Stimulated activated CD4-positive, alpha-beta T cell treated with anti-CD3 and anti-CD28 coated beads, Interleukin-1b, Interleukin-23, amount 100 ng/mL, for 1 hour (primary cell): ENCODE data around the gene METAP1D.
"Not testable (repeated sequence)": the region's sequence is repeated elsewhere in the genome, so short reads cannot be mapped to it uniquely, and the experiment has no call there.

Experiments
- DNase-seq, 2 donors: peaks; one replicate each; pipeline ENCODE4 v3.0.0-alpha.2; 2020; ENCODE audit warnings: low read depth in 2 of 2

METAP1D gene

GRCh38 chr2:172102391-172103359 is 102.9 kb downstream of the METAP1D start, which contains the start of gene DLX2:
Gene DLX2, minus strand, starts transcription at chr2:172102900. Its CDS starts 362 bp downstream, at chr2:172102538.
- no peak for DNase-seq

- DNase-seq, result peak in 1 of 2 donors; percentile 52
Measured at GRCh38 chr2:172103471-172104272, 103.9 kb downstream of the METAP1D start.

- no peak for DNase-seq
Measured at GRCh38 chr2:172105471-172106107, 105.8 kb downstream of the METAP1D start.

GRCh38 chr2:172106108-172106961 is 106.6 kb downstream of the METAP1D start:
- DNase-seq, result no peak

- DNase-seq, result no peak
Measured at GRCh38 chr2:172107690-172108586, 108.2 kb downstream of the METAP1D start.

DNA sequence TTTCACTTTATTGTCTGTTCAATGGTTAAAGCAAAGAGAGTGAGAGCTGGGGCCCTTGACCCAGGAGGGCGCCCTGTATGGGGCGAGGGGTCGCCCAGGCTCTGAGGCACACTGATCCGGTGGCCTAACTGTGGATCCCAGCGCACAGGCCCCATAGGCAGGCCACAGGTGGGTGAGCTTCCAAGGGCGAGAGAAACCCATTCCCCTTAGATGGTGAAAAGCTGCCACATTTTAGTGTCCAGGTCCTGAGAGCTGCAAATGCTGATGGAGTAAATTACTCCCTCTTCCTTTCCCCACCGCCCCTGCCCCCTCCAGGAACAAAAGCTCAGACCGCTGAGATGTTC is 108.8 kb downstream of the METAP1D start:
- no peak for DNase-seq

- DNase-seq, result no peak
Measured at GRCh38 chr2:172109256-172109987, 109.7 kb downstream of the METAP1D start.

GRCh38 chr2:172109988-172110811 is 110.4 kb downstream of the METAP1D start:
- no peak for DNase-seq

- DNase-seq, result no peak
Measured at GRCh38 chr2:172113617-172114016, 113.9 kb downstream of the METAP1D start.

- not testable (repeated sequence) for DNase-seq
Measured at GRCh38 chr2:172114176-172114575, 114.4 kb downstream of the METAP1D start.

DNA sequence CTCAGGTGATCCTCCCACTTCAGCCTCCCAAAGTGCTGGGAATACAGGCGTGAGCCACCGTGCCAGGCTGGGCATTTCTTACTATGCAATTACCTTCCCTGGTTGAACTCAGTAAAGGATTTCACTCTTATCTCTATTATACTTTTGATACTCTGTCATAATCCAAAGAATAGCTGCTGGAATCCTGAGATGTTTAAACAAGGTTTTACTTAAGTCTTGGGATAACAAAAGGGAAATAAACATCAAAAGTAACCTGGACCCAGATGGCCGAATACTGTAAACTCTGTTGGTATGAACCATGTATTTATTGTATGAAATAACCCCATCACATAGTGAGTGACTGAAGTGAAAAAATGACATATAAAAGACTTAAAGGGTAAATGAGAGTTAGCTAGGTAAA is 114.8 kb downstream of the METAP1D start:
- DNase-seq, result no peak

- DNase-seq, result no peak
Measured at GRCh38 chr2:172116107-172116506, 116.4 kb downstream of the METAP1D start.

GRCh38 chr2:172119089-172119488 is 119.3 kb downstream of the METAP1D start:
- no peak for DNase-seq

GRCh38 chr2:172120118-172120517 is 120.4 kb downstream of the METAP1D start:
- no peak for DNase-seq

DNA sequence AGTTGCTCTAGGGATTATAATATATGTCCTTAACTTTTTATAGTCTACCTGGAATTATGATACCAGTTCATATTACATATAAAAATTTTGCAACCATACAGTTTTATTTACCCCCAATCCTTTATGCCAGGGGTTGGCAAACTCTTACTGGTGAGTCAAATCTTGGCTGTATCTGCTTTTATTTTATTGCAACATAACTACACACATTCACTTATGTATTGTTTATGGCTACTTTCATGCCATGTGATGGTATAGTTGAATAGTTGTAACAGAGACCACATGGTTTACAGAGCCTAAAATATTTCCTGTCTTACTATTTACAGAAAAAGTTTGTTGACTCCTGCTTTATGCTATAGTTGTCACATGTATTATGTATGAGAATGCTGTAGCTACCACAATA is 128.7 kb downstream of the METAP1D start:
- DNase-seq, result no peak

- DNase-seq, result no peak
Measured at GRCh38 chr2:172129404-172129803, 129.7 kb downstream of the METAP1D start.
